ENCODE measurements around the gene PALS2.

DNA sequence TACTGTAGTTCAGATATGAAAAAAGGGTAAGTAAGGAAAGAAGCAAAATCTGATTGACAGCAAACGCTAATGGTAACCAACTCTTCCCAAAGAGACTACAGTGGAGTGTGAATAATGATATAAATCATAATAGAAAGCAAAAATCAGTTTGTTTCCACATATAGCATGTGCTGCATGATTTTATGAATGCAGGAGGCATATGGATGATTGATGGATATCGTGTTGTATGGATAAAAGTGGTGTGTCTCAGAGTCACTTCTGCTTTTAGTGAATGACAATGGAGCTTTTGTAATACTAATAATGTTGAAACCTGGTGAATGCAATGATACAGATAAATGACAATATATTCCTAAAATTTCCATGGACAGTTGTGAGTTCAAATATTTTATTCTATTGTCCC, 36.6 kb upstream of the PALS2 start:
- no peak for TF ChIP-seq EZH2 (IDR thresholded peaks at IDR 0.05)
- TF ChIP-seq, protein P1, sequence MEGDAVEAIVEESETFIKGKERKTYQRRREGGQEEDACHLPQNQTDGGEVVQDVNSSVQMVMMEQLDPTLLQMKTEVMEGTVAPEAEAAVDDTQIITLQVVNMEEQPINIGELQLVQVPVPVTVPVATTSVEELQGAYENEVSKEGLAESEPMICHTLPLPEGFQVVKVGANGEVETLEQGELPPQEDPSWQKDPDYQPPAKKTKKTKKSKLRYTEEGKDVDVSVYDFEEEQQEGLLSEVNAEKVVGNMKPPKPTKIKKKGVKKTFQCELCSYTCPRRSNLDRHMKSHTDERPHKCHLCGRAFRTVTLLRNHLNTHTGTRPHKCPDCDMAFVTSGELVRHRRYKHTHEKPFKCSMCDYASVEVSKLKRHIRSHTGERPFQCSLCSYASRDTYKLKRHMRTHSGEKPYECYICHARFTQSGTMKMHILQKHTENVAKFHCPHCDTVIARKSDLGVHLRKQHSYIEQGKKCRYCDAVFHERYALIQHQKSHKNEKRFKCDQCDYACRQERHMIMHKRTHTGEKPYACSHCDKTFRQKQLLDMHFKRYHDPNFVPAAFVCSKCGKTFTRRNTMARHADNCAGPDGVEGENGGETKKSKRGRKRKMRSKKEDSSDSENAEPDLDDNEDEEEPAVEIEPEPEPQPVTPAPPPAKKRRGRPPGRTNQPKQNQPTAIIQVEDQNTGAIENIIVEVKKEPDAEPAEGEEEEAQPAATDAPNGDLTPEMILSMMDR (IDR thresholded peaks at IDR 0.05) = no peak
